CD4-positive, alpha-beta memory T cell (primary cell): Measurements from ENCODE around the gene UHRF1. TPM values are rescaled to one million over a fixed set of nuclear protein-coding genes. Genes with fewer than 3 reads are reported as not detected.

Experiments
- CTCF ChIA-PET: fragments of 350-600 bp; sonication (Branson Sonifier 250); formaldehyde crosslinking; loops from one replicate; lab custom pipeline; 2021; ENCODE audit warnings: inconsistent platforms; ENCODE audit not compliant: partially characterized antibody; lab: Charles Lee
- POLR2A ChIA-PET: fragments of 350-600 bp; sonication (Branson Sonifier 250); formaldehyde crosslinking; loops from one replicate; lab custom pipeline; 2021; ENCODE audit not compliant: partially characterized antibody; lab: Charles Lee
- DNase-seq, 5 donors: peaks; one replicate each; pipeline versions ENCODE4 v3.0.0 to v3.0.0-alpha.2; 2020 to 2022; ENCODE audit warnings: mixed read lengths in 1 of 5
- H3K27ac ChIP-seq: one replicate; pipeline ENCODE4 v1.7.0; 2013; ENCODE audit warnings: low read depth, low read length
- H3K27me3 ChIP-seq: 2 replicates; pipeline ENCODE4 v1.7.0; 2013; ENCODE audit warnings: mild to moderate bottlenecking, low read length, moderate library complexity; ENCODE audit not compliant: insufficient read depth
- H3K36me3 ChIP-seq: 2 replicates; pipeline ENCODE4 v1.7.0; 2013; ENCODE audit warnings: mild to moderate bottlenecking, low read length, moderate library complexity; ENCODE audit not compliant: insufficient read depth
- H3K4me1 ChIP-seq: 2 replicates; pipeline ENCODE4 v1.7.0; 2013; ENCODE audit warnings: mild to moderate bottlenecking, low read length, moderate library complexity; ENCODE audit not compliant: insufficient read depth
- H3K4me3 ChIP-seq, 2 donors: one replicate each; pipeline ENCODE4 v1.7.0; 2013; ENCODE audit warnings: low read length in 2 of 2, mild to moderate bottlenecking in 1 of 2
- H3K9me3 ChIP-seq, 2 donors: one replicate each; pipeline ENCODE4 v1.7.0; 2013; ENCODE audit warnings: low read length in 2 of 2, control low read depth in 1 of 2; ENCODE audit not compliant: control insufficient read depth in 1 of 2
- H3K27ac Mint-ChIP-seq, 7 donors: one replicate each; pipeline ENCODE4 v1.8.0; 2020 to 2021; ENCODE audit warnings: mixed read lengths in 7 of 7, mild to moderate bottlenecking in 6 of 7, inconsistent platforms in 3 of 7, moderate library complexity in 3 of 7
- H3K27me3 Mint-ChIP-seq, 2 donors: one replicate each; pipeline ENCODE4 v1.8.0; 2020 to 2021; ENCODE audit warnings: mixed read lengths in 2 of 2
- H3K36me3 Mint-ChIP-seq, 2 donors: one replicate each; pipeline ENCODE4 v1.8.0; 2020 to 2021; ENCODE audit warnings: mixed read lengths in 2 of 2, inconsistent platforms in 1 of 2, mild to moderate bottlenecking in 1 of 2
- H3K4me1 Mint-ChIP-seq, 4 donors: one replicate each; pipeline ENCODE4 v1.8.0; 2020 to 2021; ENCODE audit warnings: mixed read lengths in 4 of 4, mild to moderate bottlenecking in 1 of 4
- H3K4me3 Mint-ChIP-seq, 8 donors: one replicate each; pipeline ENCODE4 v1.8.0; 2020 to 2021; ENCODE audit warnings: mixed read lengths in 8 of 8, mild to moderate bottlenecking in 7 of 8, moderate library complexity in 6 of 8, inconsistent platforms in 3 of 8
- H3K9me3 Mint-ChIP-seq, 8 donors: one replicate each; pipeline ENCODE4 v1.8.0; 2020 to 2021; ENCODE audit warnings: mixed read lengths in 8 of 8, mild to moderate bottlenecking in 5 of 8, inconsistent platforms in 3 of 8, moderate library complexity in 1 of 8
- intact Hi-C: fragments of 100-400 bp; cut with micrococcal nuclease; formaldehyde crosslinking; loops from one replicate; pipeline ENCODE4 v1.15.1; 2023
- polyA plus RNA-seq, 2 donors: library from polyadenylated mRNA; unstranded; fragments of 300-500 nt; fragmentation: Illumina TruSeq; gene quantifications; one replicate each; pipeline ENCODE4 v1.2.3, GENCODE V29; 2021
- total RNA-seq, 2 experiments: library from RNA; stranded (reverse); gene quantifications; one replicate each; pipeline ENCODE4 v1.2.3, GENCODE V29; 2021

Gene UHRF1
- total and polyA plus RNA-seq, 4 experiments from 2014 or later, result 0.11 to 0.22 (median 0.15) TPM; not detected in 1

DNA sequence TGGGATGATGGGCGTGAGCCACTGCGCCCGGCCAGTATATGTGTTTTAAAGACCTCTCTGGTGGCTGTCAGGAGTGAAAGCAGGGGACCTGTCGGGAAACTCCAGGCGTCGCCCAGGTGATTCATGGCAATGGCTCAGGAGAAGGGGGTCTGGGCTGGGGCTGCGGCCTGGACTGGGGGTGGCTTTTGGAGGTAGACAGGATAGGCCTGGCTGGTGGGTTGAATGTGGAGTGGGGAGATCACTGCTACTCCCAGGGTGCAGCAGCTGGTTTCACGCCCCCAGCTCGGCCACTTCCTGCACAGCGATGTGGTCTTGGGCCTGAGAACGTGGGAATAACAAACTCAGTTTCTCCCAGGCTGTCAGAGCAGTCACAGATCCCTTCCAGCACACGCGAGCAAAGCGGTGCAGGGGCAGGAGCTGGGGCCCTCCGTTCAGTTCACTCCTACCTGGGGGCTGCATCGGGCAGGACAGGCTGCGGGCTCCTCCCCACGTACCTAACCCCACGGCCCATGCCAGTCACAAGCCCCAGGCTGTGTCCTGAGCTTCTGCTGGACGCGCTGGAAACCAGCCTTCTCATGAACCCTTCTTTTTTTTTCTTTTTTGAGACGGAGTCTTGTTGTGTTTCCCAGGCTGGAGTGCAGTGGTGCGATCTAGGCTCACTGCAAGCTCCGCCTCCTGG lies 78.5 kb downstream of the UHRF1 start:
- no peak for DNase-seq
- ChIA-PET POLR2A (interaction anchor here (0.6 kb wide), 1 partner anchor 70 kb away, joined by 3 read pairs; no protein-coding TSS in a partner anchor), CTCF (interaction anchor here (2.0 kb wide), 1 partner anchor 14 kb away, joined by 11 read pairs; no protein-coding TSS in a partner anchor)
- H3K9me3 Mint-ChIP-seq, result peaks cover 0 to 8% (median under 1%) of the 10 kb centered on the region in 8 donors
- H3K27me3 ChIP-seq, result no peaks in the 10 kb centered on the region
- peak overlapping the region in 1 of 7 donors; percentile 53 for H3K27ac Mint-ChIP-seq
- peaks cover 8 to 17% of the 10 kb centered on the region in 2 donors for H3K36me3 Mint-ChIP-seq
- H3K4me1 ChIP-seq, result peaks cover 3% of the 10 kb centered on the region
- intact Hi-C loops, result no loop called here
- H3K4me3 Mint-ChIP-seq, result no peak overlapping the region
- no peaks in the 10 kb centered on the region for H3K9me3 ChIP-seq
- peaks cover 13 to 48% (median 18%) of the 10 kb centered on the region in 4 donors for H3K4me1 Mint-ChIP-seq
- no peak overlapping the region for H3K4me3 ChIP-seq
- H3K27ac ChIP-seq, result no peak overlapping the region
- H3K36me3 ChIP-seq, result no peaks in the 10 kb centered on the region
- no peaks in the 10 kb centered on the region for H3K27me3 Mint-ChIP-seq

DNA sequence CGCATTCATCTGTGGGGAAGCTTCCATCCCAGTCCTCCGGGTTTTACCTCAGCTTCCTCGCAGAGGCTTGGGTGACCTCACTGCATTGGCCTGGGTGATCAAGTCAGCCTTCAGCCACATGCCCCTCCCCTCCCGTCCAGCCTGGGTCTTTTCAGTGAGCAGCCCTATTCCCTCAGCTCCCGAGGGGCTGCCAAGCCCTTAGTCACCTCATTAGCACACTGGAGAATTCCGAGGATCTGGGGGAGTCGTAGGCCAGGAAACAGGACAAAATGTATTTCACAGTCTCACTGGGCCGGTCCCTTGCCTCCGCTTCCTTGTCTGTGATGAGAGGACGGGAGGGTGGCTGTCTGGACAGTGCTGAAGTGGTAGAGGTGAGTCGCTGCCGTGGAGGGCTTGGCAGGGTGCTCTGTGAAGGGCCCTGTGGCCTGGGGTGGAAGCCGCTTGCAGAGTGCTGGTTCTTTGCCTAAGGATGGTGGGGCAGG lies 79.5 kb downstream of the UHRF1 start:
- no peak overlapping the region for H3K4me3 Mint-ChIP-seq
- CTCF ChIA-PET, result interaction anchor here (1.4 to 2.0 kb wide), 2 partner anchors 13 to 41 kb away, joined by 4 to 11 read pairs; no protein-coding TSS in a partner anchor
- H3K9me3 Mint-ChIP-seq, result peaks cover 0 to 10% (median under 1%) of the 10 kb centered on the region in 8 donors
- Histone ChIP-seq H3K27me3 (no peaks in the 10 kb centered on the region), H3K4me3 (no peak overlapping the region), H3K27ac (no peak overlapping the region), H3K9me3 (no peaks in the 10 kb centered on the region), H3K4me1 (peaks cover 3% of the 10 kb centered on the region), H3K36me3 (no peaks in the 10 kb centered on the region)
- H3K4me1 Mint-ChIP-seq, result peaks cover 13 to 48% (median 19%) of the 10 kb centered on the region in 4 donors
- POLR2A ChIA-PET, result no interaction called here
- DNase-seq, result no peak
- intact Hi-C loops, result no loop called here
- H3K27me3 Mint-ChIP-seq, result no peaks in the 10 kb centered on the region
- H3K36me3 Mint-ChIP-seq, result peaks cover 14 to 24% of the 10 kb centered on the region in 2 donors
- H3K27ac Mint-ChIP-seq, result peak overlapping the region in 1 of 7 donors; percentile 83

DNA sequence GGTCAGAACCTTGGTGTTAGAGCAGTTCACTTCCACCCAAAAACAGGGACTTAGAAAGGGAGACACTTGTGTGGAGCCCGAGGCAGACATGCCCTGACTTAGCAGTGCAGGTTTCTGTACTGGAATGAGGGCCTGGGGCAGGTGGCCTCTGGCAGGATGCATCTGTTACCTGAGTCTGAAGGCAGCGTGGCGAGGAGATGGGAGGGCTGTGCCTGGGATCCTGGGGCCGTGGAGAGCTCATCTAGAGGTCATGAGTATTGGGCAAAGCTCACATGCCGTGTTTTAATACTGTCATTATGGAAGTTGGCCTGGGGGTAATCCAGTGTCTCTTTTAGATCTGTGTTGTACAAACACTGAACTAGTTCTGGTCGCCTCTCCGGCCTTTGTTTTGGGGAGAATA lies 81.0 kb downstream of the UHRF1 start:
- Mint-ChIP-seq H3K27ac (peak overlapping the region in 3 of 7 donors; percentile 6 to 70 (median 14)), H3K27me3 (no peaks in the 10 kb centered on the region), H3K36me3 (peaks cover 22 to 24% of the 10 kb centered on the region in 2 donors), H3K4me3 (peak overlapping the region in 1 of 8 donors; percentile 44), H3K9me3 (peaks cover 0 to 10% (median under 1%) of the 10 kb centered on the region in 8 donors), H3K4me1 (peaks cover 14 to 48% (median 19%) of the 10 kb centered on the region in 4 donors)
- ChIA-PET POLR2A (no interaction called here), CTCF (no interaction called here)
- intact Hi-C loops, result no loop called here
- no peak for DNase-seq
- Histone ChIP-seq H3K9me3 (no peaks in the 10 kb centered on the region), H3K4me1 (peaks cover 3% of the 10 kb centered on the region), H3K27ac (no peak overlapping the region), H3K27me3 (no peaks in the 10 kb centered on the region), H3K4me3 (no peak overlapping the region), H3K36me3 (no peaks in the 10 kb centered on the region)

DNA sequence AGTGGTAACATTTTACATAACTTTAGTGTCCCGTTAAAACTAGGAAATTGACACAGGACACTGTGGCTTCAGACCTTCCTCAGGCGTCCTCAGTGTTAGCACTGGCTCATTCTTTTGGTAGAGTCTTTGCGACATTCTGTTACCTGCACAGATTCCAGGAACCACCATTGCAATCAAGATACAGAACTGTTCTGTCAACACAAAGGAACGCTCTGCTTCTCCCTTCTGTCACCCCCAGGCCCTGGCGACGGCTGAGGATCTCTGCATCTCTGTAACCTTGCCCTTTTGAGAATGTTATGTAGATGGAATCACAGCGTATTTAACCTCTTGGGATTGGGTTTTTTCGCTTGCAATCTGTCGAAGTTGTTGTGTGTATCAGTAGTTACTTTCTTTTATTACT lies 82.2 kb downstream of the UHRF1 start:
- intact Hi-C loops, result no loop called here
- Mint-ChIP-seq H3K36me3 (peaks cover 29 to 30% of the 10 kb centered on the region in 2 donors), H3K9me3 (peaks cover 0 to 10% (median under 1%) of the 10 kb centered on the region in 8 donors), H3K4me3 (no peak overlapping the region), H3K27me3 (no peaks in the 10 kb centered on the region), H3K27ac (peak overlapping the region in 1 of 7 donors; percentile 32), H3K4me1 (peaks cover 13 to 42% (median 18%) of the 10 kb centered on the region in 4 donors)
- Histone ChIP-seq H3K9me3 (no peaks in the 10 kb centered on the region), H3K4me3 (no peak overlapping the region), H3K27ac (no peak overlapping the region), H3K4me1 (peaks cover 3% of the 10 kb centered on the region), H3K27me3 (no peaks in the 10 kb centered on the region), H3K36me3 (no peaks in the 10 kb centered on the region)
- CTCF ChIA-PET, result no interaction called here
- no peak for DNase-seq
- POLR2A ChIA-PET, result no interaction called here

DNA sequence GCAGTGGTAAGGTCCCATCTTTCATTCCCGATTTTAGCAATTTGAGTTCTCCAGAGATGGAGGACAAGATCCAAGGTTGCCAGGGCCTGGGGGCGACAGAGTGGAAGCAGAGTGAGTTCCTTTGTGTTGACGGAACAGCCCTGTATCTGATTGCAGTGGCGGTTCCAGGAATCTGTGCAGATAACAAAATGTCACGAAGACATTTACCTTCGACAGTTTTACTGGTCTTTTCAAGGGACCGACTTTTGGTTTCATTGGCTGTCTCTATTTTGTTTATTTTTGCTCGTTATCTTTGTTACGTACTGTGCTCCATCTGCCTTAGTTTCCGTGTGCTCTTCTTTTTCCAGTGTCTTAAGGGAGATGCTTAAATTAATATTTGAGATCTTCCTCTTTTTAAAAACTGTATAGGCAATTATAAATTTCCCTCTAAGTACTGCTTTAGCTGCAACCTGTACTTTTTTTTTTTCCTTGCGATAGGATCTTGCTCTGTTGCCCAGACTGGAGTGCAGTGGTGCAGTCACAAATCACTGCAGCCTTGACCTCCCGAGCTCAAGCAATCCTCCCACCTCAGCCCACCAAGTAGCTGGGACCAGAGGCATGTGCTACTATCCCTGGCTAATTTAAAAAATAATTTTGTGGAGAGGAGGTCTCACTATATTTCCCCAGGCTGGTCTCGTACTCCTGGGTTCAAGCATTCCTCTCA lies 82.8 kb downstream of the UHRF1 start:
- H3K4me1 Mint-ChIP-seq, result peaks cover 13 to 38% (median 17%) of the 10 kb centered on the region in 4 donors
- CTCF ChIA-PET, result no interaction called here
- H3K4me3 Mint-ChIP-seq, result no peak overlapping the region
- DNase-seq, result no peak
- H3K27me3 Mint-ChIP-seq, result no peaks in the 10 kb centered on the region
- H3K4me1 ChIP-seq, result peaks cover 3% of the 10 kb centered on the region
- no peak overlapping the region for H3K27ac Mint-ChIP-seq
- H3K27ac ChIP-seq, result no peak overlapping the region
- H3K9me3 ChIP-seq, result no peaks in the 10 kb centered on the region
- intact Hi-C loops, result no loop called here
- POLR2A ChIA-PET, result no interaction called here
- H3K36me3 Mint-ChIP-seq, result peaks cover 30 to 32% of the 10 kb centered on the region in 2 donors
- H3K36me3 ChIP-seq, result no peaks in the 10 kb centered on the region
- H3K4me3 ChIP-seq, result no peak overlapping the region
- peaks cover 0 to 10% (median under 1%) of the 10 kb centered on the region in 8 donors for H3K9me3 Mint-ChIP-seq
- H3K27me3 ChIP-seq, result no peaks in the 10 kb centered on the region

DNA sequence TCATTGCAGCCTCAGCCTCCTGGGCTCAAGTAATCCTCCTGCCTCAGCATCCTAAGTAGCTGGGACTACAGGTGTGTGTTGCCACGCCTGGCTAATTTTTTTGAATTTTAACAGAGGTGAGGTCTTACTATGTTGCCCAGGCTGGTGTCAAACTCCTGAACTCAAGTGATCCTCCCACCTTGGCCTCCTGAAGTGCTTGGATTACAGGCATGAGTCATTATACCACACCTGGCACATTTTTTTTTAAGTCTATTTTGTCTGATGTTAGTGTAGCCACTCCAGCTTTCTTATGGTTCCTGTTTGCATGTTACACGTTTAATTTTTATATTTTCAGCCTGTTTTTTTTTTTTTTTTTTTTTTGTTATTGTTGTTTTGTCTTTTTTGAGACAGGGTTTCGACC lies 84.4 kb downstream of the UHRF1 start:
- Histone ChIP-seq H3K27ac (no peak overlapping the region), H3K4me1 (no peaks in the 10 kb centered on the region), H3K4me3 (no peak overlapping the region), H3K36me3 (no peaks in the 10 kb centered on the region), H3K9me3 (no peaks in the 10 kb centered on the region), H3K27me3 (no peaks in the 10 kb centered on the region)
- H3K36me3 Mint-ChIP-seq, result peaks cover 30 to 35% of the 10 kb centered on the region in 2 donors
- no peaks in the 10 kb centered on the region for H3K27me3 Mint-ChIP-seq
- H3K27ac Mint-ChIP-seq, result peak overlapping the region in 1 of 7 donors; percentile 30
- intact Hi-C loops, result no loop called here
- CTCF ChIA-PET, result no interaction called here
- peaks cover 8 to 31% (median 12%) of the 10 kb centered on the region in 4 donors for H3K4me1 Mint-ChIP-seq
- POLR2A ChIA-PET, result no interaction called here
- peaks cover 0 to 10% (median under 1%) of the 10 kb centered on the region in 8 donors for H3K9me3 Mint-ChIP-seq
- H3K4me3 Mint-ChIP-seq, result no peak overlapping the region
- no peak for DNase-seq

DNA sequence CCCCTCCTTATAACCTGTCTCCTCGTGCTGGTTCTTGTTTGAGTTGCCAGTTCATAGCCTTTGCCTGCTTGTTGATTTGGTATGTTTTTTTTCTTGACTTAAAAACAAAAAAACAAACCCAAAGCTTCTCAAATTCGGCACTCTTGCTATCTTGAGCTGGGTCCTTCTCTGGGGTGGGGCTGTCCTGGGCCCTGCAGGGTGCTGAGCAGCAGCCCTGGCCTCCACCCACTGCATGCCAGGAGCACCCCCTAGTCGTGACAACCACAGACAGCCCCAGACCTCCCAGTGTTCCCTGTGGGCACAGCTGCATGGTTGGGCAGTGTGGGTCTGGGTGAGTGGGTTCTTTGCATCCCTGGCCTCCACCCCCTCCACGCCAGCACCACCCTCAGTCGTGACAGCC lies 87.4 kb downstream of the UHRF1 start:
- Histone ChIP-seq H3K9me3 (no peaks in the 10 kb centered on the region), H3K36me3 (no peaks in the 10 kb centered on the region), H3K4me3 (no peak overlapping the region), H3K27me3 (no peaks in the 10 kb centered on the region), H3K27ac (no peak overlapping the region), H3K4me1 (no peaks in the 10 kb centered on the region)
- H3K27me3 Mint-ChIP-seq, result no peaks in the 10 kb centered on the region
- ChIA-PET CTCF (no interaction called here), POLR2A (no interaction called here)
- H3K4me3 Mint-ChIP-seq, result no peak overlapping the region
- peaks cover 12 to 25% (median 16%) of the 10 kb centered on the region in 4 donors for H3K4me1 Mint-ChIP-seq
- intact Hi-C loops, result no loop called here
- DNase-seq, result no peak
- H3K36me3 Mint-ChIP-seq, result peaks cover 24 to 33% of the 10 kb centered on the region in 2 donors
- peaks cover 0 to 8% (median under 1%) of the 10 kb centered on the region in 8 donors for H3K9me3 Mint-ChIP-seq
- peak overlapping the region in 1 of 7 donors; percentile 29 for H3K27ac Mint-ChIP-seq
